ENCODE measurements around the gene DEPP1. TPM values are rescaled to one million over a fixed set of nuclear protein-coding genes. Genes with fewer than 3 reads are reported as not detected.
"Not testable (repeated sequence)": the region's sequence is repeated elsewhere in the genome, so short reads cannot be mapped to it uniquely, and the experiment has no call there.

Gene DEPP1, protein sequence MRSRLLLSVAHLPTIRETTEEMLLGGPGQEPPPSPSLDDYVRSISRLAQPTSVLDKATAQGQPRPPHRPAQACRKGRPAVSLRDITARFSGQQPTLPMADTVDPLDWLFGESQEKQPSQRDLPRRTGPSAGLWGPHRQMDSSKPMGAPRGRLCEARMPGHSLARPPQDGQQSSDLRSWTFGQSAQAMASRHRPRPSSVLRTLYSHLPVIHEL
- total RNA-seq (10 to 100 TPM; 33.1 to 84.9 TPM), polyA plus RNA-seq (ENCODE audit: insufficient read depth, low read depth, low replicate concordance) (29.1 TPM)
- long read RNA-seq, donor 1, transcript DEPP1-201 (2 exons, 2,120 nt): major isoform, 13 of 13 reads
- long read RNA-seq, donor 1, partial matches to known transcripts: 0 of 13 reads
- long read RNA-seq, donor 1, other reads (novel, unspliced or antisense): 0 of 13 reads
- long read RNA-seq, donor 2, transcript DEPP1-201 (2 exons, 2,120 nt): major isoform, 7 of 7 reads
- long read RNA-seq, donor 2, partial matches to known transcripts: 0 of 7 reads
- long read RNA-seq, donor 2, other reads (novel, unspliced or antisense): 0 of 7 reads

DNA sequence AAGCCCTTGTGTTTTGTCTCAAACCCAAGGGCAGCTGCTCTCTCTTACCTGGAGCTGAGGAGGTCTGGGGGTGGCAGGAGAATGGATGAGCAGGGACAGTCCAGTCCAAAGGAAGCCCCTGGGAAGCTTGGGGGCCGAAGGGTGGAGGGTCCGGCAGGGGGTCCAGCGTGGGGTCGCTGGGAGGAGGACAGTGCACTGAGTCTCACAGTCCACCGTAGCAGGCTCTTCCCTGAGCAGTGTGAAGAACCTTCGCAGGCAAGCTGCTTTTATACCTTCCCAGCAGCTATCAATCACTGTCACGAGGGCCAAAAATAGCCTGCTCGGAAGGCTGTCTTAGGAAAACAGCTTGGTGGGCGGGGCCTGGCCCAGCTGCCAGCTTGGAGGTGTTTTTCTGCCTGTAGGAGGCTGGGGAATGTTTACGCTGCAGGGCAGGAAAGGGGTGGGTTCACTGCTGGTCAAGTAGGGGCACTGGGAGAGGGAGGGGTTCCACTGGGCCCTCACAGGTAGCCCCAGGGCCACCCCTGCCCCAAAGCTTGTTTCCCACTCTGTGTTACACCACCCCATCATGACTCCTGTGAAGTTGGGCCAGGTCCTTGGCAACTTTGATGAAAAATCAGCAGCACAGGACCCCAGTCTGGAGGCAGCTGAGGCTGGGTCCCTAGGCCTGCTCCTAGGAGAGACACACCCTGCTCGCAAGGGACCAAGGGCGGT lies at the start of gene DEPP1:
DEPP1 (minus strand) TSS at position 240 of the 711 bp plus-strand sequence. CDS start 779 bp downstream, outside the sequence.
- intact Hi-C loops (cut with DNase I; ENCODE audit: low total_unique reads): loop anchor here (5.0 kb wide), 1 partner anchor 46 kb away; no protein-coding TSS in a partner anchor
- DNase-seq: peak; percentile 97
- TF ChIP-seq POLR2A (IDR thresholded peaks at IDR 0.05): peak; percentile 76
- TF ChIP-seq, protein P1, sequence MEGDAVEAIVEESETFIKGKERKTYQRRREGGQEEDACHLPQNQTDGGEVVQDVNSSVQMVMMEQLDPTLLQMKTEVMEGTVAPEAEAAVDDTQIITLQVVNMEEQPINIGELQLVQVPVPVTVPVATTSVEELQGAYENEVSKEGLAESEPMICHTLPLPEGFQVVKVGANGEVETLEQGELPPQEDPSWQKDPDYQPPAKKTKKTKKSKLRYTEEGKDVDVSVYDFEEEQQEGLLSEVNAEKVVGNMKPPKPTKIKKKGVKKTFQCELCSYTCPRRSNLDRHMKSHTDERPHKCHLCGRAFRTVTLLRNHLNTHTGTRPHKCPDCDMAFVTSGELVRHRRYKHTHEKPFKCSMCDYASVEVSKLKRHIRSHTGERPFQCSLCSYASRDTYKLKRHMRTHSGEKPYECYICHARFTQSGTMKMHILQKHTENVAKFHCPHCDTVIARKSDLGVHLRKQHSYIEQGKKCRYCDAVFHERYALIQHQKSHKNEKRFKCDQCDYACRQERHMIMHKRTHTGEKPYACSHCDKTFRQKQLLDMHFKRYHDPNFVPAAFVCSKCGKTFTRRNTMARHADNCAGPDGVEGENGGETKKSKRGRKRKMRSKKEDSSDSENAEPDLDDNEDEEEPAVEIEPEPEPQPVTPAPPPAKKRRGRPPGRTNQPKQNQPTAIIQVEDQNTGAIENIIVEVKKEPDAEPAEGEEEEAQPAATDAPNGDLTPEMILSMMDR (IDR thresholded peaks at IDR 0.05): no peak
- WGBS, 2 donors: 34 to 44% methylated on average over 10 to 12 of the region's 12 CpGs
- Histone ChIP-seq H3K36me3 (ENCODE audit: low read depth, missing control alignments) (no peaks in the 10 kb centered on the region), H3K4me1 (peaks cover 59% of the 10 kb centered on the region), H3K27ac (peak within 1 kb of the TSS; percentile 81 to 88), H3K4me3 (peak within 1 kb of the TSS; percentile 49 to 77), H3K27me3 (no peaks in the 10 kb centered on the region), H3K9me3 (no peaks in the 10 kb centered on the region)

DNA sequence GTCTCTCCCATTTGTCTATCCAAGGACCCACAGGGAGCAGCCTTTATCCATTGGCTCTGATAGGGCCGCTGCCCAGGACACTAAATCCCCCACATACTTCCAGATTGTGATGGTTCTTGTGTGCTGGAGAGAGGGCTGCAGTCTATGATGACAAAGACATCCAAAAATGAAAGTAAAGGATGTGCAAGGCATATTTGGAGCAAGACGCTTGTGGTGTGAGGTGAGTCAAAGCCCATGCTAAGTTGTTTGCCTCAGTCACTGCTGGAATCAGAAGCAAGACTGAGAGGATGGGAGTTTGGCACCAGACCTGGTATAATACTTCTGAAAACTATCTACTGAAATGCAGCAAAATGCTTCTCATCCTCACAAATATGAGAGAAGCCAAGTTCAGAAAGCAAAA lies 44.8 kb upstream of the DEPP1 start:
- H3K27me3 ChIP-seq: no peaks in the 10 kb centered on the region
- WGBS, 2 donors: 74 to 77% methylated on average over 2 of the region's 2 CpGs
- TF ChIP-seq, protein P1 (IDR thresholded peaks at IDR 0.05): no peak
- no peak for TF ChIP-seq POLR2A (IDR thresholded peaks at IDR 0.05)
- no peak for DNase-seq
- no peak overlapping the region for H3K27ac ChIP-seq
- no peaks in the 10 kb centered on the region for H3K4me1 ChIP-seq
- H3K9me3 ChIP-seq: no peaks in the 10 kb centered on the region
- no peaks in the 10 kb centered on the region for H3K36me3 ChIP-seq (ENCODE audit: low read depth, missing control alignments)
- intact Hi-C loops (cut with DNase I; ENCODE audit: low total_unique reads): no loop called here
- H3K4me3 ChIP-seq: no peak overlapping the region

DNA sequence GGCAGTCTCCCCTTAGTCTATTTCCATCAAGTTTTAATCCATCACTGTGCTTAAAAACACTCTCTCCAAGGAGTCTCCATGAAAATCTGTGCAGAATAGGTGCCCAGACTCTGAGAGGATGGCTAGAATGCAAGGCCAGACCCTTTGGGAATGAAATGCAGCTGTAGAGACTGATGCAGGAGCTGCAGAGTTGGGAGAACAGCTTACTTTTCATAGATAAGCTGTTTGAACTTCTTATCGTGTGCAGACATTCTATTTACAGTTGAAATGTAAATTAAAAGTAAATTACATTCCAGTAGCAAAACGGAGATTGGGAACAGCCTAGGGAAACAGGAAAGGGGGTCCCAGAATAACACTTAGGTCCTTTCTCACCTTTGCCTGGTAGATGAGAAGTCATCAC lies 37.0 kb upstream of the DEPP1 start:
- Histone ChIP-seq H3K9me3 (no peaks in the 10 kb centered on the region), H3K36me3 (ENCODE audit: low read depth, missing control alignments) (no peaks in the 10 kb centered on the region), H3K4me3 (no peak overlapping the region), H3K27ac (no peak overlapping the region), H3K4me1 (no peaks in the 10 kb centered on the region), H3K27me3 (no peaks in the 10 kb centered on the region)
- WGBS, 2 donors: 38 to 40% methylated on average over 2 of the region's 2 CpGs
- intact Hi-C loops (cut with DNase I; ENCODE audit: low total_unique reads): no loop called here
- TF ChIP-seq, protein P1 (IDR thresholded peaks at IDR 0.05): no peak
- no peak for TF ChIP-seq POLR2A (IDR thresholded peaks at IDR 0.05)
- no peak for DNase-seq

DNA sequence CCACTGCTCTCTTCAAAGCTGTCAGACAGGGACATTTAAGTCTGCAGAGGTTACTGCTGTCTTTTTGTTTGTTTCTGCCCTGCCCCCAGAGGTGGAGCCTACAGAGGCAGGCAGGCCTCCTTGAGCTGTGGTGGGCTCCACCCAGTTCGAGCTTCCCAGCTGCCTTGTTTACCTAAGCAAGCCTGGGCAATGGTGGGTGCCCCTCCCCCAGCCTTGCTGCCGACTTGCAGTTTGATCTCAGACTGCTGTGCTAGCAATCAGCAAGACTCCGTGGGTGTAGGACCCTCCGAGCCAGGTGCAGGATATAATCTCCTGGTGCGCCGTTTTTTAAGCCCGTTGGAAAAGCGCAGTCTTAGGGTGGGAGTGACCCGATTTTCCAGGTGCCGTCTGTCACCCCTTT lies 35.9 kb upstream of the DEPP1 start:
- DNase-seq; H3K4me1 ChIP-seq; H3K4me3 ChIP-seq; intact Hi-C loops (cut with DNase I; ENCODE audit: low total_unique reads); H3K27me3 ChIP-seq; H3K36me3 ChIP-seq (ENCODE audit: low read depth, missing control alignments); H3K9me3 ChIP-seq; H3K27ac ChIP-seq: not testable (repeated sequence)
- 92 to 95% methylated on average over 9 to 10 of the region's 10 CpGs for WGBS, 2 donors

DNA sequence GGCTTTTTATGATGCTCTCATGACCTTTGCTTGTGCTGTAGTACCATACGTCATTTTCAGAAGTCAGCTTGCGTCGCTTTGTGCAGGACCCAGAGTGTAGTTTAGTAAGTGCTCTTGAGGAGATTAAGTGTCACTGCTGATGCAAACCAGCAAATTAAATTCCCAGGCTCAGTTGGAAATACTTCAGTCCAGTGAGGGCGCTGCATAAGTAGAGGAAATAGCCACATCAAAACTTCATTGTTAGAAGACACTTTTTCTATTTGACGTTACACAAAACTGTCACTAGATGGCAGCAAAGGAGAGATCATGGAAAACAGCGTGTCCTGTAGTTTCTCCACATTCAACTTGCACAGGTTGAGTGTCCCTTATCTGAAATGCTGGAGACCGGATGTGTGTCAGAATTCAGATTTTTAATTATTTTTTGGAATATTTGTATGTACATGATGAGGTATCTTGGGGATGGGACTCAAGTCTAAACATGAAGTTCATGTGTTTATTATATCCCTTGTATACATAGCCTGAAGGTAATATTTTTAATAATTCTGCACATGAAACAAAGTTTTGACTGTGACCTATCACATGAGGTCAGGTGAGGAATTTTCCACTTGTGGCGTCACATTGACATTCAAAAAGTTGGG lies 30.0 kb upstream of the DEPP1 start:
- WGBS, 2 donors: 21 to 26% methylated on average over 8 of the region's 8 CpGs
- Histone ChIP-seq H3K36me3 (ENCODE audit: low read depth, missing control alignments) (no peaks in the 10 kb centered on the region), H3K27me3 (no peaks in the 10 kb centered on the region), H3K4me3 (no peak overlapping the region), H3K9me3 (no peaks in the 10 kb centered on the region), H3K4me1 (peaks cover 4% of the 10 kb centered on the region), H3K27ac (no peak overlapping the region)
- TF ChIP-seq POLR2A (IDR thresholded peaks at IDR 0.05): no peak
- TF ChIP-seq, protein P1 (IDR thresholded peaks at IDR 0.05): peak; percentile 66 to 80 (median 73)
- DNase-seq: peak; percentile 52
- intact Hi-C loops (cut with DNase I; ENCODE audit: low total_unique reads): no loop called here
